CD4-positive, alpha-beta T cell treated with Interleukin-2 at 100 ng/mL for 4 hours (primary cell): ENCODE measurements around the gene GAB2.

Source experiments
- DNase-seq: peaks from one replicate; pipeline ENCODE4 v3.0.0-alpha.2; 2020; ENCODE audit warnings: low spot score

GAB2 gene

GRCh38 chr11:78221396-78222315, 196.0 kb downstream of the GAB2 start:
- DNase-seq, result no peak

GRCh38 chr11:78220218-78221157, 197.1 kb downstream of the GAB2 start:
- no peak for DNase-seq

- DNase-seq, result no peak
These were observed 198.0 kb downstream of the GAB2 start for GRCh38 chr11:78219493-78220217.

DNA sequence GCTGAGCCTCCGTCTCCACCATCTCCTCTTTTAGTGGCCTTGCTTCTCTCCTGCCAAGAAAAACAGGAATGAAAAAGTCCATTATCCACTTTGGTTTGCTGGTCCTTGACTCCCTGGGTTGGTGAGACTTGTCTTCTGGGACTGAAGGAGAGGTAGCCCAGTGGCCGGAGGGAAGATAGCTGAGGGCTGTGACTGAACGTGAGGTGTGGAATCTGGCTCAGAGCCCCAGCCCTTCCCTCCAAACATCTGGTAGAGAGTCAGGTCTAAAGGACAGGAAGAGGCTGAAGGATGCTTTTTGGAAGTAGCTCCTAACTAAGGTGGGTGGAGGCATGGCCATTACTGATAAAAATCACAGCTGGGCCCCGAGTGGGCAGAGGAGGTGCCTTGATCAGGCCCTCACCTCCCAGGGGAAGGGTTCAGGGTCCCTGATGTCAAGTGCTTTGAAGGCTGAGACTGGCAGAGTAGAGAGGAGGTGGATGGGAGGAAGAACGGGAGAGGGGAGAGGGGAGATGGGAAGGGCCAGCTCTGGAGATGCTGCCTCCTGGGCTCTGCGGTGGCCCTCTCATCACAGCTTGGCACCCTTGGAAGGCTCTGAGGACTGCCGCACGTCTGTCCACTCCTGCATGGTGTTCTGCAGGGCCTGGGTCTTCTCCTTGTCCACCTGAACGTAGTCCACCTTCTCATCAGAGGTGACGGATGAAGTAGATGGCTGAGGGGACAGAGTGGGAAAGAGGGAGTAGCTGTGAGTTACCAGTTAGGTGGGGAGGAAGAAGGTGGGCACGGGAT, 198.7 kb downstream of the GAB2 start:
- no peak for DNase-seq

DNA sequence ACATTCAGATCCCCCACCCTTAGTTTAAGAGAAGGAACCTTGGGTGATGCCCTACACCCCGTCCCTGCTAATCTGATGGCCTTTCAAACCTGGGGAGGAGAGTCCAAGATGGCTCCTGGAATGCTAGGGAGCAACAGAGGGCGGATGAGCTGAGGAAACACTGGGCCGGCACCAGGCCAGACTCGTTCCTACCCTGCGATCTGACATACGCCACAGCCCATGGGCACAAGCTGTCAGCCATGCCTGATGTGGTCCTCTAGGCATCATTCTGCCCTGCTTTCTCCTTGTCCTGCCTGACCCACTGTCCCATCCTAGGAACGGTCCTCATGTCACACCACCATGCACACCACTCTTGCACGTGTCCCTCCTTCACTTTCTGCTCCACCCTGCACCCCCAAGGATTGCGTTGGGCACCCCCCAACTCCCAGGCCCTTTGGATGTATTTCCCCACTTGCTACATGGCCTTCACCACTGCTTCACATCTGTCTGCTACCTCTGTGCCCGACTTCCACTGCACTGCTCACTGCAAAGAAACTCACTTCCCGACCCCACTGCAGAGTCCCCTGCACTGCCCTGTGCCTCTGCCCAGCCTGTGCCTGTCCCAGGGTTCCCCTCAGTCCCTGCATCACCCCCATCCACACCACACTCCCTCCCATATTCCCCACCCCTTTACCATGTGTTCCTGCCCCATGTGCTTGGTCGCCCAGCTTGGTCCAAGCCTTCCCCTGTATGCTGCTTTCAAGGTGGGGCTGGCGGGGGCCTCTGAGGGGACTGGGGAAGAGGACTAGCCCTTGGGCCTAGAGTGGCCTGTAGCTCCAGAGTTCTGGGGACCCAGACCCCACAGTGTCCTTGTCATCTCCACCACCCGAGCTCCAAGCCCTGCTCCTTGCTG, 199.7 kb downstream of the GAB2 start:
- no peak for DNase-seq

GRCh38 chr11:78216571-78217287, 200.9 kb downstream of the GAB2 start:
- no peak for DNase-seq

DNA sequence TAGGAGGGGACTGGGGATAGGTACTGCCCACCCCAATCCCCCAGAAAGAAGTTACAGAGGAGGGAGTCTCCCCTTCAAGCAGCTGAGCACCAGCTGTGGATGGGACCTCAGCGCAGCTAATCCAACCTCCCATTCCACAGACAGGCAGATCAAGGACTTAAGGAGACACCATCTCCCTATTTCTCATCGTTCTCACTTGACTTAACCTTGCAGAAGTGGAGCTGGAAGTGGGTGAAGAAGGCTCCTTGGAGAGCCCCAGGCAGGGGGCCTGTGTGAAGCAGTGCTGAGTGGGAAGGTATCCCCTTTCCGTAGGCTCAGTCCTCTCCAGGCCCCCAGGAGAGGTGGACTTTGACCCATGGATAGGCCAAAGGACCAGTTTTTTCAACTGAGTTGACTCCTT, 201.6 kb downstream of the GAB2 start:
- DNase-seq, result no peak

DNA sequence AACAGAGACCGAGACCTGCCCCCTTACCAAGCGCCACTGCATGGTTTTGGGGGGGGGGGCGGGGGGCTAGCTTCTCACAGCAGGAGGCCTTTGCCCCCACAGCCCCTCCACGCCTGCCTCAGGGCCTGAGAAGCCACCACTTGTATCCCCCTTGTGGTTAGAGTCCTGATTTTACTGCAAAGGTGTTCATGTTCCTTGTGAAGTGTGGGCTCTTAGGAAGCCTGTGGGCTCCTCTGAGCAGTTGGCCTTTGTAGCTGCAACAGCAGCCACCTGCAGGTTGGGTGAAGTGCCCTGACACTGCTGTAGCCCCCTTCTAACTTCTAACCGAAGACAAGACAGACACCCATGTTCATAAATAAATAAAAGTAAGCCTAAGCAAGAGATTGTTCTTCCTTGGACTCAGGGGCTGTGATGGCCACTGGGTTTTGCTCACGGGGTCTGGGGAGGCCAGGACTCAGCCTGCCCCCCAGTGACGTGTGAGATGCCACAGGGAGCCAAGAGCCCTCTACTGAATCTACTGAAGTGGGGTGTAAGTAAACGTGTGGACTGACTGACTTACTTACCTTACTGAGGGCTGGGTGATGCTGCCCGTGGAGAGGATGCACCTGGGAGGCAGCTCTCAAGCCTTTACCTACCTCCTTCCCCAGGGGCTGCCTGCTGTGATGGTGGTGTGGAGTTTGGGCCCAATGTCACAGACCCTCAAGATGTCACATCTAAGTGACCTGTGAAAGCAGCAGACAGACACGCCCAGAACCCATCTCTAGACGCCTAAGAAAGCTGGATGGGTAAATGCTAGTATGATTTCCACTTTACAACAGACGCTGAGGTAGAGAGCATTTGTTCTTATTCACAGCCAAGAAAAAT, 203.1 kb downstream of the GAB2 start:
- DNase-seq, result no peak

- no peak for DNase-seq
These were observed 203.9 kb downstream of the GAB2 start for GRCh38 chr11:78213526-78214330.

- DNase-seq, result no peak
These were observed 204.8 kb downstream of the GAB2 start for GRCh38 chr11:78212586-78213371.

DNA sequence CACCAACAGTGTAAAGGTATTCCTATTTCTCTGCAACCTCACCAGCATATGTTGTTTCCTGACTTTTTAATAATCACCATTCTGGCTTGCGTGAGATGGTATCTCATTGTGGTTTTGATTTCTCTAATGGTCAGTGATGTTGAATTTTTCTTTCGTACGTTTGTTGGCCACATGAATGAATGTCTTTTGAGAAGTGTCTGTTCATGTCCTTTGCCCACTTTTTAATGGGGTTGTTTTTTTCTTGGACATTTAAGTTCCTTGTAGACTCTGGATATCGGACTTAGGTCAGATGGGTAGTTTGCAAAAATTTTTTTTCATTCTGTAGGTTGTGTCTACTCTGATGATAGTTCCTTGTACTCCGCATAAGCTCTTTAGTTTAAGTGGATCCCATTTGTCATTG, 206.1 kb downstream of the GAB2 start:
- DNase-seq, result no peak

DNA sequence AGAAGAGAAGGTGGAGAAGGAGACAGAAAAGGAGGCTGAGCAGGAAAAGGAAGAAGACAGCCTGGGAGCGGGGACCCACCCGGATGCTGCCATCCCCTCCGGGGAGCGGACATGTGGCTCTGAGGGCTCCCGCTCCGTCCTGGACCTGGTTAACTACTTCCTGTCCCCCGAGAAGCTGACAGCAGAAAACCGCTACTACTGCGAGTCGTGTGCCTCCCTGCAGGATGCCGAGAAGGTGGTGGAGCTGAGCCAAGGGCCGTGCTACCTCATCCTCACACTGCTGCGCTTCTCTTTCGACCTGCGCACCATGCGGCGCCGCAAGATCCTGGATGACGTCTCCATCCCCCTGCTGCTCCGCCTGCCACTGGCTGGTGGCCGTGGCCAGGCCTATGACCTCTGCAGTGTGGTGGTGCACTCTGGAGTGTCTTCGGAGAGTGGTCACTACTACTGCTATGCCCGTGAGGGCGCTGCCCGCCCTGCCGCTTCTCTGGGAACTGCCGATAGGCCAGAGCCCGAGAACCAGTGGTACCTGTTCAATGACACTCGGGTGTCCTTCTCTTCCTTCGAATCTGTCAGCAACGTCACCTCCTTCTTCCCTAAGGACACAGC, 207.5 kb downstream of the GAB2 start:
- no peak for DNase-seq

- no peak for DNase-seq
These were observed 208.1 kb downstream of the GAB2 start for GRCh38 chr11:78209478-78209877.

- no peak for DNase-seq
These were observed 209.1 kb downstream of the GAB2 start for GRCh38 chr11:78208257-78209165.

DNA sequence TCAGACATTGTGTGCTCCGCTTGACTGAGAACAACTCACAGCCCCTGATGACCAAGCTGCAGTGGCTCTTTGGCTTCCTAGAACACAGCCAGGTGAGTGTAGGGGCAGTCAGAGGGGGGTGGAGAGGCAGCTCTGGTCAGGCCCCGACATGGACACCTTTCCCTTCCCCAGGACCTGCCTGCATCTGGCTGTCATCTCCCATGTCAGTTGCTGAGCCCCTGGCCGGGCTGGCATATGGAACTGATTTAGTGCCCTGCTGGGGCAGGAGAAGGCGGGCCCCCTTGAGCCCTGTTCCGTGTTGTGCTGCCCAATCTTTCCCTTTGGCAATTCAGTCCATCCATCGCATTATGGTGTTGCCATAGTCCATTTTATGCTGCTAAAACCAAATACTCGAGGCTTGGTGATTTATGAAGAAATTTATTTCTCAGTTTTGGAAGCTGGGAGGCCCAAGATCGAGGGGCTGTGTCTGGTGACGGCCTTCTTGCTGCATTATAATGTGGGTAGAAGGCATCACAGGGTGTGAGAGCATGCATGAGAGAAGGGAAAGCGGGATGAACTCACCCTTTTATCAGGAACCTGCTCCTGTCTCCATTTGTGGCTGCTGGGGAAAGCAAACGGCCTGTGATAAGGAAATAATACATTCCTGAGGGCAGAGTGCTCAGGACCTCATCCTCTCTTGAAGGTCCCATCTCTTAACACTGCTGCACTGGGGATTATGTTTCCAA, 209.9 kb downstream of the GAB2 start:
- DNase-seq, result no peak
